CD4-positive, alpha-beta T cell treated with Interleukin-17A for 1 hour (primary cell): ENCODE data around the gene DST.

Experiments used
- DNase-seq: peaks from one replicate; pipeline ENCODE4 v3.0.0-alpha.2; 2020

DST gene

DNA sequence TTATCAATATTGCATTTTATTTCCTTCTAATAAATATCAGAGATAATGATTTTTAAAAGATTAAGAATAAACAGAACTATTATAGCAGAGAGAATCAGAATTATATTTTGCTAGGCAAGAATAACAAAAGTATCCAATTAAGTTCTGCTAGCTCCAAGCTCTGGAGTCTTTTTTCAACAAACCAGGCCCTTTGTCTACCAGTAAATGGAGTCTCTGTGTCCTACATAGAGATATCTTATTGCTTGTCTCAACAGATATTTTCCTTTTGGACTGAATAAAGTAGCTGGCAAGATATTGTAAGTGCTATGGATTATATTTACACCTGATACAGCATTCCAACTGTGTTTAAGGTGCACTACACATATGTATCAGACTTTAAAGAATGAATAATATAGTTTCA is 107.1 kb downstream of the DST start:
- DNase-seq, result no peak

- no peak for DNase-seq
Observed at GRCh38 chr6:56534680-56535419, 107.8 kb downstream of the DST start.

- DNase-seq, result no peak
Observed at GRCh38 chr6:56532766-56533551, 109.7 kb downstream of the DST start.

- DNase-seq, result no peak
Observed at GRCh38 chr6:56531839-56532595, 110.7 kb downstream of the DST start.

DNA sequence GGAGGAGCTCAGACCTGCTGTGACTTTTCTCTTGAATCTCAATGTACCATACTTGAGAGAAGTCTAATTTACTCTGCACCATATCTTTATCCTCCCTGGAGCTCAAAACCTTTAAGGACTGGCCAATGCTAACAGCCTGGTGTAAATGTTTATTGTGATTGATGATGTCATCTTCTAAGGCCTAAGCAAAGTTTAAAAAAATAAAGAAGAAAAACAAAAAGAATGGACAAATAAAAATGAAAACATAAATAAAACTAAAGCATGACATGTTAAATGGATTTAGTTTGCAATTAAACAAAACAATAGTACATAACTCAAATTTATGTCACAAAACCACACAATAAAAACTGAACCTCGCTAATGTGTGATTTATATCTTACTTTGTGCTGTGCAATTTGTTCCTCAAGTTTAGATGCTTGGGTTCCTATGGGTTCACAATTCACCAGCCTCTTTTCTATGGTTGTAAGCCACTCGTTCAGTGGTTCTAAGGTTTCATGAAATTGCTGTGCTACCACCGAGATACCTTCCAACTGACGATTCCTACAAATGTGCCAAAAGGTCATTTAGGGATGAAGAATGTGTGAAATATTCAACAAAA is 113.0 kb downstream of the DST start:
- no peak for DNase-seq

DNA sequence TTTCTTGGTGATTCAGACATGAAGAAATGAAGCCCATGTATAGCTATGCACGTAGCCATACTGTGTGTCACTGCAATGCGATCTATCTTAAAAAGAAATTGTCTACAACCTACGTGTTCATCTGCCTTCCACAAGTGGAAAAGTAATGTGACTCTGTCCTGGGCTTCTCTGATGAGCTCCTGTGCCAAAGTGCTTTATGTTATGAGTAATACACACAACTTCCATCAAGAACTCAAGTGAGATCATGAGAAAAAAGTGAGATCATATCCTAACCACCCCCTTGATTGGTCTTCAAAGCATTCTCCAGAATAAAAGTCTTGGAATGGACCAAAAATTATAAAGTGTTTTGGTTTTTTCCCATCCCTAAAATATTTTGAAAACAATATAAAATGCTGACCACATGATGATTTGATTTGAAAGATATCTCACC is 114.3 kb downstream of the DST start:
- DNase-seq, result no peak

DNA sequence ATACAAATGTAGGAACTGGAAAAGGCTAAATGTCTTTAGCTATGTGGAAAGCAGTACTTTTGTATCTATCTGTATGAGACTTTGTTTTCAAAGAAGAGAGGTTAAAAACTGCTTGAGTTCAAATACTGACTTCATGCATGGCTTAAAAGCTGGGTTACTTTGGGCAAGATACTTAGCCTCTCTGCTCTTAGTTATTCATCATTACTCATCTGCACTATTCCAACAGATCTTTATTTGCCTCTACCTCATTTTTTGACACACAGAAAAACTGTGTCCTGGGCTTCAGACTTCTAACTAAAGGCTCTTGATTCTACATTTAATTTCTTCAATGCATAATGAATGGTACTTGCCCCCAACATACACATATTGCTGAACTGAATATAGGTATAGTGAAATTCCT is 114.8 kb downstream of the DST start:
- no peak for DNase-seq

- DNase-seq, result no peak
Observed at GRCh38 chr6:56526860-56527544, 115.7 kb downstream of the DST start.

DNA sequence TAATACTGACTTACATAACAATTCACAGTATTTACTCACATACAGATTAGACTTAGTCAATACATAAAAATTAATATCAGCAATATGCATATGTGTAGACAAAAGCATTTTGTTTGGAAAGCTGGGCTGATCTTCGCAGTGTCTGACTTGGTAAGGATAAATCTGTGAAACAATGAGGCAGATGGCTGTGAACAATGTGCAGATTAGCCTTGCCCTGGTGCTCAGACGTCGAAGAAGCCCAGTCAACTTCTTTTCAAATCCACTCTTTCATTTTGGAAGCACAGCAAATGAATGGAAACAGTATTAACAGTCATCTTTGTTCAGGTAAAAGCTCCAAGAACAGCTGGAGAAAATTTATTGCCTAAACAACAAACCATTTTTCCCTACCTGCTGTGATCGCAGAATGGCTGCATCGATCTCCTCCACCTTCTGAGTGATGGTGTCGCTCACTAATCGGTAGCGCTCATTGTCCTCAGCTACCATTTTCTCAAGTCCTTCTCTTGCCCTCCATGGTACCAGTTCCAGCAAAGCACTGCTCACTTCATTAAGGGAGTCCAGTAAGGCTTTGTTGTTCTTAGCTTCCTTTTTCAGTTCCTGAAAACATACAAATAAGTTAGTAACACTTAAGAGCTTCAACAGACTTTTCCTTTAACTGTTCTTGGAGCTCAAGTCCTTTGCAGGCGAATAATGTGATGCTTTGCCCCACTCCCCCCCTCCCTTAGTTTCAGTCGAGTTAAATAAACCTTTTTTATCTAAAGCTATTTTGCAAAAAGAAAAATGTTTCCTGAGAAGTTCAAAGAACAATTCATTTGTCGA is 116.5 kb downstream of the DST start:
- no peak for DNase-seq

DNA sequence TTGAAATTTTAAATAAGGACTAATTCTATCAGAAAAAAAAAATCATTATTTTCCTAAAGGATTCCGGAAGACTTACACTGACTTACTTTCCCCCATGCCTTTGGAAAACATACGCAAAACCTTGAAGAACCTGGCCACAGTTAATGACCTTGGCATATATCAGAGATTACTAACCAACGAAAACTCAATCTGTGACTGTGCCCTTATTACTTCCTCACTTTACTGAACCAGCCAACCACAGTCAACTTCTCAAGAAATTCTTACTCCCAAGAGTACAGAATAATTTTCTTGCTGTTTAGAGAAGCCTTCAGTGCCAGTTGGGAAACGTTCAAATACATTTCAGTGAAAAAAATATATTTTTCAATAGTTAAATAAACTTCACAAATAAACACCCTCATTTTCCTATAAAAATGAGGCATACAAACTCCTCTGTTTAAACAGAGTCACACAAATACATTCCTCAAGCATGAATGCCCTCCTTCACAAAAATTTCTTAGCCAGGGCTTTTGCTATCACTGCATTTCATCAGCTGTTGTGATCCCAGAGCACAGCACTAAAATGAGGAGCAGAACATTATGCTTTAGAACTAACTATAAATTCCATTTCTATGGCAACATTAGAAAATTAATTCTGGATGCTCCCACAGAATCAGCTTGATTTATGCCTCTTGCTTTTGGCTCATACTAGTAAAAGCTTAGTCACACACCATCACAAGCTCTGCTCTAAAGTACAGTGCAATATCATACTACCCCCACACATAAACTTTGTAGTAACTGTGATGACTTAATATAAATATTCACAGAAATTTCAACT is 117.6 kb downstream of the DST start:
- no peak for DNase-seq

DNA sequence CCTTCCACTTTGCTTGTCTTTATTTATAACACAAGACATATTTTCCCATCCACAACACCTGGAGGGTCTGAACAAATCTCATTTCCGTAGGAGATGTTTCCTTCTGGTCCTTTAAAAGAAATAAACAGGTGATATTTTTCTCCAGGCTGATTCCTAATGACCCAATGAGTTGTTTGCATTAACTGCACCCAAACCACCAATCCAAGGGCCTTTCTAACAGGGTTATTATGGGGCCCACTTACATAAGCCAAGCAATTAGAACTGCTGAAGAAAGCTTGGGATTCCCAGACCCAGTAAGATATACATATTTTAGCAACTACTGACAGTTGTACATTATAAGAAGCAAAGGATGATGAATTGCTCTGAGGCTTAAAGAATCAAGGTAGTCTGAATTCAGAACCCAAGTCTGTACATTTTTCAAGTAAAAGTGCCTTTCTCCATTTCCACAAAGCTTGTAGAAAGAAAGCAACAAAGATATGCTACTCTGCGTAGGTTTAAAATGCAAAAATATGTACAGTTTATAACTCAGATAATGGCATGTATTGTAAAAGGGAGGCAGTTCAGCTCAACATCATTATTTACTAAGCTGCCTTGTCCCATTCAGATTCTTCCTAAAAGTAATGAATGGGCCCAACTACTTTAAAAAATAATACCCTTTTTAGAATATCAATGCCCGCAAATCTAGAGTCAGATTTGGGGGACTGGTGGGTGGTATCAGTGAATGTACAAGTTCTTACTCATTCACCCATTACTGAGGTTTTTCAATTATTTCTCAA is 120.0 kb downstream of the DST start:
- no peak for DNase-seq

- no peak for DNase-seq
Observed at GRCh38 chr6:56521976-56522375, 120.7 kb downstream of the DST start.

DNA sequence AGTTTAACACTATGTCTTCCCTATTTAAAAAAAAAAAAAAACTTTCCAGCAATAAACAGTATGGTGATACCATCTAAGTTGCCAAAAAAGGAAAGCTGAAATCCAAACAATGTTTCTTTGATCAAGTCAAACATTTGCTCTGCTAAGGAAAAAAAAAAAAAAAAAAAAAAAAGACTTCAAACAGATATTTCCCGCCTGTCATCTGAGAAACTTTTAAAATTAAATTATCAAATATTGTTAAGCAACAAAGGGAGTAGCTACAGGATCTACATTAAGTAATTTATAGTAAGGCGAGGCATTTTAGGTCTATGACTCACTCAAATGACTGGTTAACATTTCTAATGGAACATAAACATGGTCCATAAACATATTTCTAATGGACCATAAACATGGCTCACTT is 121.2 kb downstream of the DST start:
- no peak for DNase-seq

GRCh38 chr6:56520218-56520617 is 122.5 kb downstream of the DST start:
- no peak for DNase-seq

- no peak for DNase-seq
Observed at GRCh38 chr6:56518995-56519767, 123.5 kb downstream of the DST start.

DNA sequence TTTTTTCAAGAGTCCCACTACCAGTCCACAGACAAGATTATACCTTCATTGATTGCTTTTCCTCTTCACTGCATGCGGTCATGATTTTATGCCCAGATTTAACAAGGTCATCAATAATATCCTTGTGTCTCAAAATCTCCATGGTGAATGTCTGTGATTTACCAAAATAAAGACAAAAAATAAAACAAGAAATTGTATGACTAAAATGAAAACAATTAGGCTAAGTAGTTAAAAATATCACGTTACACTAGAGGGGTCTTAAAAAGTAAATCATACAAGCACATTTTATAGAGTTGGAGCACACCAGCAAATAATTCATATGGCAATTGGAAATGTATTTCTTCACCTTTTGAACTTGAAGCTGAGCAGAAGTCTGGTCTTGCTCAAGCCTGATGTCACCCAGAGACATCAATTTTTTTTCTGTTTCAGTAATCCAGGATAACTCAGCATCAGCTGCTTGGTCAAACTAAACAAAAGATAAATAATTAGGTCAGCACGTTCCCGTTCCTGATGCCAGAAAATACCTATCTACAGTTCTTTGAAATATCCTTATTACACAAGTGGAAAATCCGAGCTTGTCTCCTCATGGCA is 125.4 kb downstream of the DST start:
- DNase-seq, result no peak

DNA sequence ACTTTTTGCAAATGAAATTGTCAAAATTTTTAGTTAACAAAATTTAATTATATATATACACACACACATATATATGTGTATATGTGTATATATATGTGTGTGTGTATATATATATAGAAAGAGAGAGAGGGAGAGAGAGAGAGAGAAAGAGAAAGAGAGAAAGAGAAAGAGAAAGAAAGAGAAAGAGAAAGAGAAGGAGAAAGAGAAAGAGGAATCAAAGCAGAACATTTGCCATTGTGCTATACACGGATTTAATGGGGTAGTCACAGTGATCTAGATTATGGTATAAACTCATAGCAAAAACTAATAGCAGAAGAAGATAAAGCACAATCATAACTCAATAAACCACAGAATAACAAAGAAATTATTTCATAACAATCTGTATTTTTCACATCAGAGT is 126.7 kb downstream of the DST start:
- no peak for DNase-seq

DNA sequence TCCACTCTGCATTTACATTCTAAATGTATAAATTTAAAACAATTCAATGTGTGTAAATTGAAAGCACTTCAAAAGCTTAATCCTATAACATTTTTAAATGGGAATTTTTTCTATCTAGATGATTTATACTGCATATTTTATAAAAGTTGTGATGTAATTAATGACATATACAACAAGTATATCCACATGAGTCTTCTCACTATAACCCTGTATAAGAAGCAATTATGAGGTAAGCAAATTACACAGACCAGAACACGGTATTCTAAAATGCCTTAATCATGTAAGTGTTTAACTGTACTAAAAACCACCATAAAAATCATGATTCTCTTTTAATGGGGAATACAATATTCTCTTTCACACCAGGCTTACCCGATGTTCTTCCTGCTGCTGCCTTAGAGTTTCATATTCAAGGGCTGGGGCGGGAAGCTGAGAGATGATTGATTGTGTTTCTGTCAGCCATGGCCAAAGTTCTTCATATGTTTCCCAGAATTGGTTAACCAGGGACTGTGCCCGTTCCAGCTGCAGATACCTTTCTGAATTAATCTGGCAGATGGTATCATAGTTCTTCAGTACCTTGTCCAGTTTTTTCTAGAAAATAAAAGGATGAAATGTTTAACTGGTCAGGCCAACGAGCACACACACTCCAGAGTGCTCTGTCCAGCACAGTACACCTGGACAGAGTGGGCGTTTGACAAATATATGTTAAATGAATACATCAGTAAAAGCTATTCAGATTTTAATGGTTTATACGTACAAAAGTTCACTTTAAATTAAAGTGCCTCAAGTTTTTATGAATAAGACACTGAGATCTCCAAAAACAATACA is 127.4 kb downstream of the DST start:
- no peak for DNase-seq
